ENCODE results near the gene PGBD5.

PGBD5 gene

GRCh38 chr1:230355128-230355527, 71.0 kb downstream of the PGBD5 start:
- POLR2A ChIA-PET = no interaction called here
- TF ChIP-seq CTCF (IDR thresholded peaks at IDR 0.05; ENCODE audit: insufficient read depth, low read length, missing control alignments) = no peak
- H3K4me3 ChIP-seq (ENCODE audit: low read depth, low read length) = no peak overlapping the region
- no peak for DNase-seq (ENCODE audit: low read depth, low spot score)
- CTCF ChIA-PET = no interaction called here

GRCh38 chr1:230354005-230354404, 72.1 kb downstream of the PGBD5 start:
- CTCF ChIA-PET = no interaction called here

GRCh38 chr1:230352537-230352936, 73.6 kb downstream of the PGBD5 start:
- ChIA-PET POLR2A (no interaction called here), CTCF (no interaction called here)
- no peak for DNase-seq (ENCODE audit: low read depth, low spot score)

More at GRCh38 chr1:230354005-230354404, 72.1 kb downstream of the PGBD5 start:
- DNase-seq (ENCODE audit: low read depth, low spot score) = no peak
- H3K4me3 ChIP-seq (ENCODE audit: low read depth, low read length) = no peak overlapping the region
- no peak for TF ChIP-seq CTCF (IDR thresholded peaks at IDR 0.05; ENCODE audit: insufficient read depth, low read length, missing control alignments)
- POLR2A ChIA-PET = no interaction called here

GRCh38 chr1:230351983-230352382, 74.1 kb downstream of the PGBD5 start:
- ChIA-PET POLR2A (no interaction called here), CTCF (no interaction called here)
- DNase-seq (ENCODE audit: low read depth, low spot score) = no peak
- H3K4me3 ChIP-seq (ENCODE audit: low read depth, low read length) = no peak overlapping the region
- no peak for TF ChIP-seq CTCF (IDR thresholded peaks at IDR 0.05; ENCODE audit: insufficient read depth, low read length, missing control alignments)

More at GRCh38 chr1:230352537-230352936, 73.6 kb downstream of the PGBD5 start:
- TF ChIP-seq CTCF (IDR thresholded peaks at IDR 0.05; ENCODE audit: insufficient read depth, low read length, missing control alignments) = no peak
- H3K4me3 ChIP-seq (ENCODE audit: low read depth, low read length) = no peak overlapping the region

DNA sequence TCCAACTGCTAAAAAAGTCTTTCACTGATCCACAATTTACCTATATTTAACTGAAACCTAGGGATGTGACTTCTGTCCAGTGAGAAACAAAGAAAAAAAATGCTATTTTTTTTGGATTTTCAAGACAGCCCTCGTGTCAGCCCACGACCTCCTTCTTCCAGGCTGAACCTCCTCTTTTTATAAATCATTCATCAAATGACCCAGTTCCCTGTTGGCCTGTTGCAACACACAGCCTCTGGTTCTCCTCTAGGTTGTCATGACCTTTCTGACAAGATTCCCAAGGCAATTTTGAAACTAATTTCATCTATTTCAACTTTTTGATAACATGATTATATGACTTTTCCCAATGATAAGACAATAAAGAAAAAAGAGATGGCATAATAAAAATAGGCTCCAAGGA, 74.6 kb downstream of the PGBD5 start:
- POLR2A ChIA-PET = no interaction called here
- CTCF ChIA-PET = no interaction called here
- no peak for TF ChIP-seq CTCF (IDR thresholded peaks at IDR 0.05; ENCODE audit: insufficient read depth, low read length, missing control alignments)
- no peak overlapping the region for H3K4me3 ChIP-seq (ENCODE audit: low read depth, low read length)
- no peak for DNase-seq (ENCODE audit: low read depth, low spot score)

- H3K4me3 ChIP-seq (ENCODE audit: low read depth, low read length) = no peak overlapping the region
- ChIA-PET POLR2A (no interaction called here), CTCF (no interaction called here)
- TF ChIP-seq CTCF (IDR thresholded peaks at IDR 0.05; ENCODE audit: insufficient read depth, low read length, missing control alignments) = no peak
- DNase-seq (ENCODE audit: low read depth, low spot score) = no peak
Measured at GRCh38 chr1:230350208-230350921, 75.8 kb downstream of the PGBD5 start.
